Fibroblast of the aortic adventitia (primary cell): ENCODE data around the gene DPF3. TPM values are rescaled to one million over a fixed set of nuclear protein-coding genes. Genes with fewer than 3 reads are reported as not detected.

ENCODE experiments used
- DNase-seq: peaks from one replicate; pipeline ENCODE4 v3.0.0-alpha.2; 2010; ENCODE audit warnings: low read depth
- H3K4me3 ChIP-seq: 2 replicates; pipeline ENCODE4 v1.5.1; 2011; ENCODE audit warnings: low read depth, mild to moderate bottlenecking, control low read depth, low read length, moderate library complexity
- CTCF ChIP-seq: IDR thresholded peaks from 2 replicates; pipeline ENCODE4 v1.5.1; 2011; ENCODE audit warnings: mild to moderate bottlenecking, low read length, control low read depth, inconsistent platforms; ENCODE audit not compliant: insufficient read depth
- total RNA-seq: library from RNA; depleted of rRNA; stranded (reverse); fragments of >200 nt; gene quantifications from 2 replicates; pipeline ENCODE4 v1.2.3, GENCODE V29; 2012; ENCODE audit warnings: low replicate concordance

DPF3 gene
- total RNA-seq, 1 donor = 16.3 TPM

- DNase-seq = no peak
- no peak for TF ChIP-seq CTCF
- H3K4me3 ChIP-seq = no peak overlapping the region
Observed at GRCh38 chr14:72856530-72857266, 37.2 kb downstream of the DPF3 start.

GRCh38 chr14:72855913-72856312 is 38.0 kb downstream of the DPF3 start:
- peak; percentile 69 for DNase-seq

GRCh38 chr14:72852194-72852593 is 41.7 kb downstream of the DPF3 start:
- no peak for TF ChIP-seq CTCF
- no peak overlapping the region for H3K4me3 ChIP-seq

More at GRCh38 chr14:72855913-72856312, 38.0 kb downstream of the DPF3 start:
- no peak for TF ChIP-seq CTCF
- H3K4me3 ChIP-seq = no peak overlapping the region

GRCh38 chr14:72851635-72852034 is 42.3 kb downstream of the DPF3 start:
- DNase-seq = no peak
- TF ChIP-seq CTCF = no peak
- no peak overlapping the region for H3K4me3 ChIP-seq

More at GRCh38 chr14:72852194-72852593, 41.7 kb downstream of the DPF3 start:
- DNase-seq = no peak

- no peak overlapping the region for H3K4me3 ChIP-seq
- DNase-seq = no peak
- no peak for TF ChIP-seq CTCF
Observed at GRCh38 chr14:72850360-72850759, 43.5 kb downstream of the DPF3 start.

- H3K4me3 ChIP-seq = no peak overlapping the region
- no peak for TF ChIP-seq CTCF
- DNase-seq = no peak
Observed at GRCh38 chr14:72849222-72849621, 44.7 kb downstream of the DPF3 start.

GRCh38 chr14:72847721-72848120 is 46.2 kb downstream of the DPF3 start:
- no peak overlapping the region for H3K4me3 ChIP-seq
- no peak for TF ChIP-seq CTCF
- DNase-seq = no peak
